HG03558 (cell line): ENCODE measurements around the gene C1QTNF12.

Experiments
- ATAC-seq: cut with Tn5 transposase; IDR thresholded peaks from one replicate; pipeline ENCODE4 v1.9.1; 2021; ENCODE audit warnings: moderate number of reproducible peaks; ENCODE audit not compliant: unreplicated experiment; ENCODE audit errors: extremely low read depth

Gene C1QTNF12

DNA sequence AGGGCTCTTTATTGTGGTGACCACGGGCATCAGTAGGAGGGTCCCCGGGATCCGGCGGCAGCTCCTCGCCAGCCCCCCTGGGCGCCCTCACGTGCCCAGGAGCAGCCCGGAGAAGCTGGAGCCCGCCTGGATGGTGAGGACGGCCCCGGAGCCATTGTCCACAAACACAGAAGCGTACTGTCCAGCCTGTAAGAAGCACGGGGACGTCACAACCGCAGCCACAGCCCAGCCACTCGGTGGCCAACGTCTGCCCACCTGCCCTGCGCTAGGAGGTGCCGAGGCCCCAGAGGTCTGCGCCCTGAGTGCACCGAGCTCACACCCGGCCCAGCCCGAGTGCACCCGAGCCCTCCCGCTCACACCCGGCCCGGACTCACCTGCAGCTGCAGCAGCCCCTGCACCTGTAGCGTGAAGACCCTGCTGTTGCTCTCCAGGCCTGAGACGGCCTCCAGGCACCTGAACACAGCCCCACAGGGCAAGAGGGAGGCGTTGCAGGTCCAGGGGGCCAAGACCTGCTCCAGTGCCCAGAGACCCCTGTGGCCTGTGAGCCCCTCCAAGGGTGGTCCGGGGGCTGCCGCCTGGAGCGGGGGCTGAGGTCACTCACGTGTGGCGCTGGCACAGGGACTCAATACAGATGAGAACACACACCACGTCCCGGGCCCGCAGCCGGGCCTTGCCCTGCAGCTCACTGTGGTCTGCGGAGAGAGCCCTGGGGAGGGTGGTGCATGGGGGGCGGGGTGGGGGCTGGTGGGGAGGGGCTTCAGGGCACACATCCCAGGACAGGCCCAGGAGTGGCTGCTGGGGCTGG lies 3.9 kb downstream of the C1QTNF12 start:
- no peak for ATAC-seq

DNA sequence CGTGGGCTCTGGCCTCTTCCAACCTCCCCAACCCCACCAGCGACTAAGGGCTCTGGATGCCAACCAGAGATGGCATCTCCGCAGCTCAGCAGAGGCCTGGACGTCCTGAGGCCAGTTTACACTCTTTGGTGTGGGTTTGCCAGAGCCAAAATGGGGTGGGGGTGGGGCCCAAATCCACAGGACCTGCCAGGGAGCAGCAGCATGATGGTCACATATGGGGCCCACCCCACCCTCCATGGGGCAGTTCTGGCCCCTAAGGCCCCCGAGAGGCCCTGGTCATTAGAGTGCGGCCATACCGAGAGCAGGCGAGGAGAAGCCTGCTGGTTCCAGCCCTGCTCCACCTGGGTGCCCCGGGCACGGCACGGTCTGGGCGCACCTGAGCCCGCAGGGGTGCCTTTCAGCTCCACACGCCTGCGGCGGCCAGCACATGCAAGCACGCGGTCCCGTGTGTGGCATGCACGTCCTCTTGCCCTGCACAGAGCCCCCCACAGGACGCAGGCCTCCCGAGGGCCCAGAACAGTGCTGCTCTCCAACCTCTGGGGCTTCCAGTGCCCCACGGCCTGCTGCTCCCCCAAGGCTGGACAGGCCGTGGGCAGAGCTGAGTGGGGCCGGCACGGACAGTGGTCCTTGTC lies 4.8 kb downstream of the C1QTNF12 start:
- no peak for ATAC-seq

DNA sequence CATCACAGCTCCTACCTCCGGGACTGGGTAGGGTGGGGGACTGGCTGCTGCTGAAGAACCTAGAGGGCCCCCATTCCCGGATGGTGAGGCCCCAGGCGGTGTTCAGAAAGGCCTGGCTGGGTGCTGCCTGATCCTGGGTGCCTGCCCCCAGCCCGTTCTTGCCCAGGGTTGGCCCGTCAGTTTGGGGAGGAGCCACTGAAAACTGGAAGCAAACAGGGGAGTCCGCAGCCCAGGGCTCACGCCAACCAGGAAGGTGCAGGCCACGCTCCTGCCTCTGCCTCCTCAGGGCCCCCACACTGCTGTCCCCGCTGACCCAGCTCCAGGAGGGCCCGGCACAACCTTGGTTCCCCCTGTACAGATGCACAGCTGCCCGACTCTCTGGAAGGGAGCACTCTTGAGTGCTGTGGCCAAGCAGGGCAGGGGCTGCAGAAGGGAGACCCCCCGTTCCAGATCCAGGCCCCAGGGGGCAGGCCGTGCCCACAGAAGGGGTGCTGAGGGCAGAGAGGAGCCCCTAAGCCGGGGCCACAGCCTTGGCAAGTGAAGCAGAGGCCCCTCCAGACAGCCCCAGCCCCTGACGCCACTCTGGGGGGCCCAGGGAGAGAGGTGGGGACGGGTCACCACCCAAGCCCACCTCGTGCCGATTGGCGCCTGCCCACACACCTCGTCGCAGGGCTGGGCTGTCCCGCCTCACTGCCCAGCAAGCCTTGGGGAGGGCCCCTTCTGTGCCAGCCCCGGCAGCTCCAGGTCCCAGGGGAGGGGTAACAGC lies 5.5 kb downstream of the C1QTNF12 start:
- ATAC-seq = no peak

DNA sequence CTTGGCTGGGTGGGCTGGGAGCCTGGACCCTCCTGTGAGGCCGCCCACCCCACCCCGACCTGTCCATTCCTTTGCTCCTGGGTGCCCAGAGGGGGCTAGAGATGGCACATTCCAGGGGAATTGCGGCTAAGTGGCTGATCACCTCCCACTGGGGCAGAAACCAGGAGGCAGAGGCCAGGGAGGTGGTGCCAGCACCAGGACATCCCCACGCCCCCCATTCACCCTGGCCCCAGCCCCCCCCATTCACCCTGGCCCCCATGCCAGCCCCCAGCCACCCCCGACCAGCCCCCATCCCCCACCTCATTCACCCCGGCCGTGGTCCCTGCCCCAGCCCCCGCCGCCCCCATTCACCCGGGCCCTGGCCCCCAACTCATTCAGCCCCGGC lies 6.2 kb downstream of the C1QTNF12 start:
- ATAC-seq = no peak

DNA sequence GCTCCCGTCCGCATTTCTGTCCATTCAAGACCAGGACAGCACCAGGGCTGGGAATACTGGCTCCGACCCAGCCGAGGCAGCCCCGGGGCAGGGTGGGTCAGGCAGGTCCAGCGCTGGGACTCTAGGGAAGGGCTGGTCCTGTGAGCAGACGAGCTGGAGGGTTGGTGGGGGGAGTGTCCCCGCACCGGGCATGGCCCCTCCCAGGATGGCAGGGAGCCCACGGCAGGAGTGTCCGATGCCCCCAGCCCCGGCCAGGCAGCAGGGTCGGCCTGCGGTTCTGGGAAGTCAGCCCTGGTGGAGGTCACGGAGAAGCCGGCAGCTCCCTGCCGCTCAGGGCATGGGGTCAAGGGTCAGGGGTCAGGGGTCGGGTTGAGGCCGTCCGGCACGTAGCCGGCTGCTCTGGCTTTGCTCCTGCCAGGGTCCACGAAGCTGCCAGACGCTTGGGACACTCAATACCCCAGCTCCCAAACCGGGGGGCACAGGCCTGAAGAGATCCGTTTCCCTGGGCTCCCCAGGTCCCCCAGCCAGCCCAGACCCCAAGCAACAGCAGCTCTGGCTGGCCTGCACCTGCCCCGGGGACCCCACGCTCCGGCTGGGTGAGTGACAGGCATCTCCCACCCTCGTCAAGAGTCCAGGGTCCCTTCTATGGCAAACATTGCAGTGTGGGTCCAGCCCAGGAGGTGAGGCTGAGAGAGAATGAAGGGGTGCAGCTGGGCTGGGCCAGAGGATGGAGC lies 6.7 kb downstream of the C1QTNF12 start:
- no peak for ATAC-seq

DNA sequence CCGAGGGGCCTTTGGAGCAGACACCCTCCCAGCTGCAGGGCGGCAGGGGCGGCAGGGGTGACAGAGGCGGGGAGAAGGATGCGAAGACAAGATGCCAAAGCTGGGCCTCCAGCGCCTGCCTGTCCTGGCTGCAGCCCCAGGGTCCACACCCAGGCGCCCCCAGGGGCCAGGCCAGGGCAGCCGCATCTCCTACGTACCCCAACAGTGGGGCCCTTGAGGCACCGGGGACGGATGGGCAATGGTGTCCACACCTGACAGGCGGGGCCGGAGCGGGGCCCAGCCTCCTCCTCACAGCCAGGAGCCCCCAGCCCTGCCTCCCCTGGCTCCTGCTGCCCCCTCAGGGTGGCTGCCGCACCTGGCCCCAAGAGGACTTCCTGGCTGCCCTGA lies 7.3 kb downstream of the C1QTNF12 start:
- no peak for ATAC-seq

DNA sequence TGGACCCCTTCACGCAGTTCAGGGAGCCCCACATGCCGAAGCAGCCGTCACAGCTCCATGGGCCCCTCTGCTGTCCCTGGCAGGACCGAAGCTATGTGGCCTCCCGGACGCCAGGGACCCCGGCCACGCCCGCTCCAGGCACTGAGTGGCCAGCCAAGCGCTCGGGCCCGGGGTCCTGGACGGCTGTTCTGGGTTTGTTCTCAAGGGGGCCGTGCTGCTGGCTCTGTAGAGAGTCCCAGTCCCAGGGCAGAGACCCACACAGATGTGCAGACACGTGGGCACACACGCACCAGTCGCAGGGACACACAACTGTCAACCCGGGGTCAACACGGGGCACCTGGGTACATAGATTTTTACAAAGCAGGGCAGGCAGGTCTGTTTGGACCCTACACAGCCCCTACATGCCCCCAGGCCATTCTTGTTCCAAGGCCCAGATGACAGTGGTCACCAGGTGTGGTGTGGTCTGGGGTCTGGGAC lies 7.8 kb downstream of the C1QTNF12 start:
- no peak for ATAC-seq

DNA sequence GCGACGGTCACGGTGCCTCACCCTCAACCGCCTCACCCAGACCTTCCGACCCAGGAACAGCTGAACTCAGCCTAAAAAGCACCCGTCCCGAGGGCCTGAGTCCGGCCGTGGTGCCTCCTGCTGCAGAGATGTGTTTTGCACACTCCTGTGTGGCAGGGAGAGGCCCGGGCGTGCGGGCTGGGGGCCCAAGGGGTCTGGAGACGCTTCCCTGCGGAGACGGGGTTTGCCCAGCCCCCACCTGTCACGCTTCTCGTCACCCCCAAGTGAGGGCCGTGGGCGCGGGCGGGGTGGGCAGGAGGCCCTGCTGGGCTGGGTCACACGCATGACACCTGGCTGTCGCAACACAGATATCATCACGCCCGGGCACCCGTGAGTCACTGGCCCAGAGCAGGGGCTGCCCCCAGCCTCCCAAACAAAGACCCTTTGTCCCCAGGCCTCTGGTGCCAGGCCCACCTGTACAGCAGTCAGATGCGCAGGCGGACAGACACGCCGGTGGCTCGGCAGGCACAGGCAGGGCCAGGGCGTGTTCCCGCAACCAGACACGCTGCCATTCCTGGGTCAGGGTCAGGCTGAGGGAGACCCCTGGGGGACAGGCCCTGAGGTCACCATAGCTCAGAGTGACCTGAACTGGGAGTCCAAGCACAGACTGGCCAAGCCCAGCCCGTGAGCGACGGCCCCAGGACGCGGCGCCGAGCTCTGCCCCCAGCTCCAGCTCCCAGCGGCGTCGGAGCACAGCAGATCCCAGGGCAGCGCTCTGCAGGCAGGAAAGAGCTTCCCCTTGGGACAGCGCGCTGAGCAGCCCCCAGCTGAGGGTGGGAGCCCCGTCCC lies 8.4 kb downstream of the C1QTNF12 start:
- ATAC-seq = no peak

DNA sequence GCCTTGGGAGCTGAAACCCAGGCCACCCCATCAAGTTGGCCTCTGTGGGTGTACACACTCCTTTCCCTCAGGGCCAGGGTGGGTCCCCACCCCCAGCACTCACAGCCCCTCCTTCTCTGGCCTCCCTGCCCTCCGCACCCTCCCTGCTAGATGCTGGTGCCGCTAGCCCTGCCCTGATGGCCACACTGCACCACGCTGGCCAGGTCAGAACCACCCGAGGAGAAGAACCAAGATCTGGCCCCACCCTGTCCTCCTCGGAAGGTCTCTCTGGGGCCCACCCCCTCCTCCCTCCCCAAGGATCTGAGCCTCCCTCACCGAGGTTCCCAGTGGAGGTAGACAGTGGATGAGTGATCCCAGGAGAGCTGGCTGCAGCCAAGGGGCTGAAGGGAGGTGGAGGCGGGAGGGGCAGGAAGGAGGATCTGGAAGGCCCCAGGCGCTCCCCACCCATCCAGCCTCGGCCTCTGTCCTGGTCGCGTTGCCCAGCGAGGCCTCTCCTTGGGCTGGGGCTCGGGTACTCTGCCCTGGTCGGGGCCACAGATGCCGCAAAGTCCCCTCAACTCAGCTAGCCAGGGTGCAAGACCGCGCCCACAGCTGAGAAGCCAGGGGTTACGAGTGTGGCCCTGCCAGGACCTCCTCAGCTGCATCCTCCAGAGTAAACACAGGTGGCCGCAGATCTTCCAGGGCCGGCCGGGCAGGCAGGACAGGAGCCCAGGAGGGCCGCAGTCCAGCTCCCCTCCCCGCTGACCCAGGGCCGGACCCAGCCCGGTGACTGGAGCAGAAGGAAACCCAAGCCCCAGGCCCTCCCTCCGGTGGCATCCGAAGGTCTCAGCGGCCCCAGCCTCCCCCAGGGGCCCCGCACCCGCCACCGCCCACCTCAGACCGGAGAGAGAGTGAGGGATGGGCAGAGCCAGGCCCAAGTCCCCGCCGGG lies 9.3 kb downstream of the C1QTNF12 start:
- no peak for ATAC-seq

DNA sequence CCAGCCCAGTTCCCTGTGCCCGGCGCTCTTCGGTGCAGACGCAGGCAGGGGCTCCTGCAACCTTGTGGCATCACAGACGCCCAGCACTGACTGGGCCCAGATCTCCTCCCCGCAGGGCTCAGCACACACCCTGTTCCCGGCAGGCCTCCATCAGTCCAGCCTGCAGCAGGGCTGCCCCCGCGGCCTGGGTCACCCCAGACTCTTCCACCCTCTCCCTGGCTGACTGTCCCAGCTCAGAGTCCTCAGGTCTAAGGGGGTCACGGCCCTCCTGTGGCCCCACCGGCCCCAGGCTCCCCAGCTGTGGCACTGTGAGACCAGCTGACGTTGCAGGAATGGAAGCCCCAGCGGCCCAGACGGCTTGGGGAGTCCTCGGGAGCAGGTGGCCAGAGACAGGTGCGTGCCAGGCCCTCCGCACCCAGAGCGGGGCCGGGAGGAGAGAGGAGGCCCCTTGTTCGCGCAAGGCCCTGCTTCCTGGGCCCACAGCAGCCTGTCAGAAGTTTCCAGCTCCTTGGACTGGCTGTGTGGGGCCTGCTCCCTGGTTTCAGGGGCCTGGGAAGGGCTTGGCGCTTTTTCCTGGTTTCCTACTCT lies 10.3 kb downstream of the C1QTNF12 start:
- no peak for ATAC-seq

DNA sequence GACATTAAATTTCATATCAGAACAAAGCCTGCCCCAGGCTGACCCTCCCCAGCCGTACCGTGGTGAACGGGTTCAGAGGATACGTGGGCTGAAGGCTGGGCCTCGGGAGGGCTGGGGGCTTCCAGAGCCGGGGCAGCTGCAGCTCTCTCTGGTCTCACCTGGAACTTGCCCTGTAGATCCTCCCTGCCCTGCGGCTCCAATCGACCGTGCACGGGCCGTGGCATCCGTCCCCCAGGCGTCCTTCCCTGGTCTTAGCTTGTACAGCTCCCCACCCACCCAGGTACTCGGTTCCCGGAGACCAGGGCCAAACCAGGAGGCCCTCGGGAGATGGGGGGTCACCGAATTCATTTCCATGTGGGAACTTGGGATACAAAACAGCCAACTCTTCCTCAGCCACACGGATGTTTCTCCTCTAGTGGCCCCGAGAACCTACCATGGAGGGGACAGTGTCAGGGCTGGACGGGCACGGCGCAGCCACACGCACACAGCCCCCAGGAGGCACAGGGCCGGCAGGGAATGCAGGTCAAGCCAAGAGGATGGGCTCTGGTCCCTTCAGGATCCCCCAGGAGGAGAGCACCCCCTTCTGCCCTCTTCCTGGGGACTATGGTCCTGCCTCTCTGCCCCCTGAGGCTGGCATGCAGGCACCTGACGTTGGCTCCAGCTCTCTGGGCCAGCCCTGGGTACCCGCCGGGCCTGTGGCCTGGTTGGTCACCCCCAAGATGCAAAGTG lies 11.3 kb downstream of the C1QTNF12 start:
- ATAC-seq = no peak

DNA sequence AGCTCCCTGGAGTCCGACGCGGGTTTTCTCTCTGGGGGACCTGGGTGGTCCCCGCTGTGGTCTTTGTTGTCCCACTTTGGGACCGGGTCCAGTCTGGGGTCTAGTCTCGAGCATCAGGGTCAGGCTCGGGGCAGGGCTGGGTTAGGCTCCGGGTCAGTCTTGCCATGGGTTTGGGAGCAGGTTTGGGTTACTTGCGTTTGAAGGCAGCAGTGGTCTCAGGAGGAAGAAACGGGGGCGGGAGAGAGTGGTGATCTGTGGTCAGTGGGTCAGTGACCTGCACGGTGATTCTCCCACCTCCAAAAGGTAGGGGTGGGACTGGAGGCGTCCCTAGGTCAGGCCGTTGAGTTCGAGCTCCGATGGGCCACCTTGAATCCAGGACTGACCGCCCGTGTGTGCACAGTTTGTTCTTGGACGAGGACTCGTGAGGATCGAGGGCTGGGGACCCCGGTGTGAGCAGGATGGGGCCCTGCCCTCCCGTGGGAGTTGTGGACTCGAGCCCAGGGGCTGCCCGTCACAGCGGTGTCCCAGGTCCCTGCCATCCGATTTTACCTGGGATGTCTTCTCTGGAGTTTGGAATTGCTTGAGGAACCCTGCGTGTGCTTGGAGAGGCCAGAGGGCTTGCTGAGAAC lies 12.2 kb downstream of the C1QTNF12 start:
- ATAC-seq = no peak

DNA sequence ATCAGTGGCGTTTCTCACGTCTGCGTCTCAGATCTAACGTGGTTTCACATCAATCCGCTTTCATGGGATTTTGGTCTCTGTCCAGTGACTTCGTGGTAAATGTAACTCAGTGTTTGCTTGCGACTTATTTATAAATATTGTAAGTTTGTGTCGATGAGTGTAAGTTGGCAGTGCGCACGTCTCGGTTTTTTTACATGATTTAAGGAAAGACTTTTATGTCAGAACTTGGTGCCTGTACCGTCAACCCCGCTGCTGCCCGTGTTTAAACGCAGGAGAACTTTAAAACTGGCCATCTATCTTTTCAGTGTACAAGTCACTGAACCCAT lies 13.0 kb downstream of the C1QTNF12 start:
- ATAC-seq = no peak

DNA sequence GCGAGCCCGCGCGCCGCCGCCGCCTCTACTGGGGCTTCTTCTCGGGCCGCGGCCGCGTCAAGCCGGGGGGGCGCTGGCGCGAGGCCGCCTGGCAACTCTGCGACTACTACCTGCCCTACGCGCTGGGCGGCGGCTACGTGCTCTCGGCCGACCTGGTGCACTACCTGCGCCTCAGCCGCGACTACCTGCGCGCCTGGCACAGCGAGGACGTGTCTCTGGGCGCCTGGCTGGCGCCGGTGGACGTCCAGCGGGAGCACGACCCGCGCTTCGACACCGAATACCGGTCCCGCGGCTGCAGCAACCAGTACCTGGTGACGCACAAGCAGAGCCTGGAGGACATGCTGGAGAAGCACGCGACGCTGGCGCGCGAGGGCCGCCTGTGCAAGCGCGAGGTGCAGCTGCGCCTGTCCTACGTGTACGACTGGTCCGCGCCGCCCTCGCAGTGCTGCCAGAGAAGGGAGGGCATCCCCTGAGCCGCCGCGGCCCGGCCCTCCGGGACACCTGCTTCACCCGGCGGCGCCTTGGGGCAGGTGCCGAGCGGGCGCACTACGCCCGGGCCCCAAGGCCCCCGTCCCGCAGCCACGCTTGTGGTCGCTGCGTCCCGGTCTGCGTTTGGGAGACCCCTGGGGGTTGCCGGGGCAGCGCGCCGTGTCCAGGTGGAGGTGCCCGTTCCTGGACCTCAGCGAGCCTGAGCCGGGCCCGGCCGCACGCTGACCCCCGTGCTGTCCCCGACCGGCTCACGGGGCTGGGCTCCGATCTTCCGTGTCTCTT lies 13.5 kb downstream of the C1QTNF12 start:
- ATAC-seq = no peak

DNA sequence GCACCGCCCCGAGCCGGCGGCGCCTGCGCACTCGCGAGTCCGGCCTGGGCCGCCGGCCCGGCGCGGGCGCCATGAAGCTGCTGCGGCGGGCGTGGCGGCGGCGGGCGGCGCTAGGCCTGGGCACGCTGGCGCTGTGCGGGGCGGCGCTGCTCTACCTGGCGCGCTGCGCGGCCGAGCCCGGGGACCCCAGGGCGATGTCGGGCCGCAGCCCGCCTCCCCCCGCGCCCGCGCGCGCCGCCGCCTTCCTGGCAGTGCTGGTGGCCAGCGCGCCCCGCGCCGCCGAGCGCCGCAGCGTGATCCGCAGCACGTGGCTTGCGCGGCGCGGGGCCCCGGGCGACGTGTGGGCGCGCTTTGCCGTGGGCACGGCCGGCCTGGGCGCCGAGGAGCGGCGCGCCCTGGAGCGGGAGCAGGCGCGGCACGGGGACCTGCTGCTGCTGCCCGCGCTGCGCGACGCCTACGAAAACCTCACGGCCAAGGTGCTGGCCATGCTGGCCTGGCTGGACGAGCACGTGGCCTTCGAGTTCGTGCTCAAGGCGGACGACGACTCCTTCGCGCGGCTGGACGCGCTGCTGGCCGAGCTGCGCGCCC lies 14.2 kb downstream of the C1QTNF12 start, which contains the start of gene B3GALT6:
Gene B3GALT6 (plus strand): TSS at position 30 of the 588 bp plus-strand sequence. CDS start 42 bp downstream, at position 72.
- ATAC-seq = no peak
